HG03280 (cell line): Measurements from ENCODE around the gene ITGA5.

Experiments used
- ATAC-seq: cut with Tn5 transposase; IDR thresholded peaks from one replicate; pipeline ENCODE4 v1.9.1; 2021; ENCODE audit warnings: mild to moderate bottlenecking, moderate library complexity; ENCODE audit not compliant: unreplicated experiment

Gene ITGA5

GRCh38 chr12:54390176-54390667 is 28.8 kb downstream of the ITGA5 start:
- ATAC-seq = no peak

DNA sequence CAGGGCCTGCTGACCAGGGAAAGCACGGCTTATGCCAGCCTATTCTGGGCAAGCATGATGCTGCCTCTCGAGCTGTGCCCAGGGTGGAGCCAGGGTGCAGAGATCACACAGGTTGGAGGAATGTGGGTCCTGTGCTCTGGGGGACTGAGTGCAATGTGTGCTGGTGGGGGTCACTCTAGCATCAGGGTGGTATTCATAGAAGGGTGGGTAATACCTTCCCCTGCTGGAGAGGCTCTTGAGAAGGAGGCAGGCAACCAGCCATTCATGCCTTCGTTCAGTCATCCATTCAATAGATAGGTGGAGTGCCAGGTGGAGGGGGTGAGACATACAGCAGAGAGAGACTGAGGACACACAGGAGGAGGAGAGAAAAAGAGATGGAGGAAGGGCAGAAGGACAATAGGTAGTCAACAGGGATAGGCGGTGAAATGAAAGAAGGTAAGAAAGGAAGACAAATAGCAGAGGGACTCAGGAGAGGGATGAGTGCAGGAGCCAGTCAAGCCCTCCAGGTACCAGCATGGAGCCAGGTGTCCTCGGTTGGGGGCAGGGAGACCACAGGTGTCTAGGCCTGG is 29.4 kb downstream of the ITGA5 start:
- ATAC-seq = no peak

- no peak for ATAC-seq
These were observed 29.9 kb downstream of the ITGA5 start for GRCh38 chr12:54389134-54389508.

GRCh38 chr12:54388237-54389133 is 30.6 kb downstream of the ITGA5 start:
- ATAC-seq = no peak

GRCh38 chr12:54387114-54387467 is 32.0 kb downstream of the ITGA5 start:
- ATAC-seq = no peak

DNA sequence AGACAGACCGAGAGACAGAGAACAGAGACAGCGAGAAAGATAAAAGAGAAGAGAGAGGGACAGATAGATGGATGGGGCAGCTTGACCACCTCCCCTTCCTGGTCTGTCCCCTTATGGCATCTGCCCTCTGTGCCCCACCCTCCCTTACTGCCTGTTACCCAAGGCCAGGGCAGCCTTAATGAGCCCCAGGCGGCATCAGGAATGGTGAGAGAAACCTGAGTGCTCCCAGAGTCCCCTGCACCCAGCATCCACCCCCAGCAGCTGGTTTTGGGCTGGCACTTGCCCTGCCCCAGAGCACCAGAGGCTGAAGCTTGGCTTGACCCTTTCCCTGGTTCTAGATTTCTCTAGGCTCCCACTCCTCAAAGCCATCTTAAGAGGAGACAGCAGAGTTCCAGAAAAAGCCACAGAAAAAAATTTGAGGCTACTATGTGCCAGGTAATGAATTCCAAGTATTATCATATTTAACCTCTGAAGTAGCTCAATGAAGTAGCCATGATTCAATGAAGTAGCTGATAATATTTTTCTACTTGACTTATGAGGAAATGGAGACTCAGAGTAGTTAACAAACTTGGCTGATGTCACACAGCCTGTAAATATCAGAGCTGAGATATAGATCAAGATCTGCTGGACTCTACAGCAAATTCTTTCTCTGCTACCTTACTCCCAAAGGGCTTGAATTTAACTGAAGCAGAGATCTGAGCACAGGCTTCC is 32.5 kb downstream of the ITGA5 start:
- no peak for ATAC-seq

GRCh38 chr12:54385251-54385914 is 33.7 kb downstream of the ITGA5 start:
- ATAC-seq = no peak

- ATAC-seq = no peak
These were observed 34.5 kb downstream of the ITGA5 start, which contains the start of gene ZNF385A for GRCh38 chr12:54384591-54385041. Gene ZNF385A (minus strand): TSS chr12:54384733. CDS start chr12:54384514, 219 bp downstream.

GRCh38 chr12:54383041-54383609 is 35.9 kb downstream of the ITGA5 start:
- ATAC-seq = no peak

DNA sequence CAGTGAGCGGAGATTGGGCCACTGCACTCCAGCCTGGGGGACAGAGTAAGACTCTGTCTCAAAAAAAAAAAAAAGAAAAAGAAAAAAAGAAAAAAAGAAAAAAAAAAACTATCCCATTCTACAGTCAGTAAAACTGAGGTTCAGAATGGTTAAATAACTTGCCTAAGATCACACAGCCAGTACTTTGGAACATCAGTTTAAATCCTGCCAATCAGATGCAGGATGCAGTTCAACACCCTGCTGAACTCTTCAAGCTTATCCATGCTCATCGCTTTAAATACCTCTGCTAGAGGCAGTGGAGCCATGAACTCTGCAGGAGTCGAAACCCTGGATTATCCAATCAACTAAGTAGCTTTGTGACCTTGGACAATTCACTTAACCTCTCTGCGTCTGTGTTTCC is 37.9 kb downstream of the ITGA5 start:
- no peak for ATAC-seq

DNA sequence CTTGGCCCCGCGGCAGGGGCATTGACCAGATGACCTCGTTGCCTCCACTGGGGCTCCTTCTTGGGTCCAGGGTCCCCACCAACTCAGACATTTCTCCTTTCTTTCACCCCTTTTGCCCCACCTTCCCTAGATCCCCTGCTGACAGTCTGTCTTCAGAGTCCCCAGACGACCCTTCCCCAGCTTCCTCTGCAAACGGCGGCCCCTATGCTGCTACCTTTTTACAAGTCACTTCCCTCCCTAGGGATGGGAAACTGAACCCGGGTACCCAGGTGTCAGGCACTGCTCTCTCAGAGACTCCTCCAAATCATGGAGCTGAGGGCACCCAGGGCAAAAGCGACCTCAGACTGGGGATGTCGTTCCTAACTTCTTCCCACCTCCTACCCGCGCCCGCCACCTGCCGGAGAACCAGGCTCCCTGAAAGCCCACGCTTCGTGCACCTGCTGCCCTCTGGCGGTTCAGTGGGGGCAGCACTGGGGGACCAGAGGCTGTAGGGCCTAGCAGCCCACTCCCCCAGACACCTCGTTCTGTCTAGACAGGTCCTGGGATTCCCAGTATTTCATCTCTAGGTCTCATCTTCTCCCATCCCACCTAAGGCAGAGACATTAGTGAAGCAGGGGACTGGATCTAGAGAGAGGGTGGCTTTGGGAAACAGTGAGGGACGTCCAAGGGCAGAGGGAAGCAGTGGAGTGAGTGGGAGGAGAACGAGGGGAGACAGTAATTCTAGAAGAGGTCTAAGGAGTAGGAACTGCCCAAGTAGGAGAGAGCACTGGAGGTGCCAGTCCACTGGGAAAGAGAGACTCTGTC is 39.5 kb downstream of the ITGA5 start:
- peak; percentile 90 for ATAC-seq

DNA sequence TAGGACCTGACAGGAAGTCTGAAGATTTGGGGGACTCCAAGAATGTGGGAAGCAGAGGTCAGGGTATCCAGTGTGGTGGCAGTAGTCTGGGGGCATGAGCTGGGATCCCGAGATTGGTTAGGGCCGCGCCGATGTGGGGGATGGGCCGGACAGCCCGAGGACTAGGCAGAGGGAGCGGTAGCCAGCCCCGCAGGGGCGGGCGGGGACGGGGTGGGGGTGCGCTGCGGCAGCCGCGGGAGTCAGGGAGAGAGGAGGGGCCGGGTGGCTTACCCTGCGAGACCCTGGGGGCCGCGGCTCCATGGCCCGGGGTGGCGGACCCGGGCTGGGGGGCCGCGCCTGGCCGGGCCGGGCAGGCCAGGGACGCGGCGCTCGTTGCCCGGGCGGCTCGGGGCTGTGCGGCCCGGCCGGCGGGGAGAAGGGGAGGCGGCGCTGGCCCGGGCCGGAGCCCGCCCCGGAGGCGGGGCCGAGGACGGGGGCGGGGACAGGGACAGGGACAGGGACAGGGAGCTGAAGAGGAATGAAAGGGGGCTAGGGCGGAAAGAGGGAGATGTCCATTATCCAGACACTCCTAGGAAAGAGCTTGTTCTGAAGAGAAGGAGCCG is 40.2 kb downstream of the ITGA5 start:
- ATAC-seq = no peak

GRCh38 chr12:54377797-54378515 is 41.1 kb downstream of the ITGA5 start:
- no peak for ATAC-seq

DNA sequence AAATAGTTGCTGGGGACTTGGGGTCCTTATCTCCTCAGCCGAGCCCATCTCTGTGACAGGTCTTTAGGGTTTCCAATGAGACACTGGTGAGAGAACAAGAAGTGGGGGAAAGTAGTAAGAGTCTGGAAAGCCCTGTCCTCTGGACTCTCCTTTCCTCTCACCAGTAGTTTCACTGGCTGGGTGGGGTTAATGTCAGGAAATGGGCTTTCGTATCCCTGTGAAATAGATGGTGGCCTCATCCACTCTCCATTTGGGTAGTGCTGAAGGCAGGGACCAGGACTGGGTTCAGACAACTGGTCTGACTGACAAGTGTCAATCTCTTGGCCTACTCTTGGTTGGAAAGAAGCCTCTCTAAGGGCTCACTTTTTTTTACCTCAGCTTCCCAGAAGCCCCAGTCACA is 42.1 kb downstream of the ITGA5 start:
- no peak for ATAC-seq

DNA sequence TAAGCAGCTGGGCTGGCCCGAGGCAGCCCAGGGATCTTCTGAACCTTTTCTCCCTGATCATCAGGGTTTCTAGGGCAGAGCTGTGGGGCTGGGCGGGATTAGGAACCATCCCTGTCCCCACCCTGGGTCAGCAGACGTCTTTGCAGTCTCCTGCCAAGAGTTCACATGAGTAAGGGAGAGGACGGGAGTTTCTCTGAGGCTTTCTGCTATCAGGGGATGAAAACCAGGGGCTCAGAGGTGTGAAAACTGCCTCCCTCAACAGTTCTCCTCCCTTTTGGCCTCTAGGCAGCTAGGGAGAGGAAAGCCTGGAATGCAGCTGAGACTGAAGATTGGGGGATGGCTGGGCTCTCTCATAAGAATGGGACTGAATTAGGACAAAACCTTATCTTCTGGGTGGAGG is 42.5 kb downstream of the ITGA5 start:
- ATAC-seq = no peak

DNA sequence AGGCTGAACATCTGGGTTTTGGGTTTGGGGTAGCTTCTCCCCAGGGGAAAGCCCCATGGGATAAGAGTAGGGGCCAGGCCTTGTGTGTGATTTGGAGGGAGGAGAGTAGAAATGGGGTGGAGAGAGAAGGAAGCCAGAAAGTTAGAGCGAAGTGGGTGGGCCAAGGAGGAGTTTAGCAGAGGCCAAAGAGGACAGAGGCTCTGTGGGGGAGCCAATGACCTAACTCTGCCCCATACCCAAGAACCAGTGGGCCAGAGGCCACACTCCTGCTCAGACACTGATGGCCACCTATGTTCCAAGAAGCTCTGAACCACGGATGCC is 43.8 kb downstream of the ITGA5 start:
- no peak for ATAC-seq

GRCh38 chr12:54374562-54375258 is 44.4 kb downstream of the ITGA5 start:
- ATAC-seq = no peak
